Measurements from ENCODE around the gene ATN1. TPM values are rescaled to one million over a fixed set of nuclear protein-coding genes. Genes with fewer than 3 reads are reported as not detected.

Gene ATN1
- total RNA-seq, 4 donors from 2014 or later = 11.5 to 31.5 (median 26.5) TPM

DNA sequence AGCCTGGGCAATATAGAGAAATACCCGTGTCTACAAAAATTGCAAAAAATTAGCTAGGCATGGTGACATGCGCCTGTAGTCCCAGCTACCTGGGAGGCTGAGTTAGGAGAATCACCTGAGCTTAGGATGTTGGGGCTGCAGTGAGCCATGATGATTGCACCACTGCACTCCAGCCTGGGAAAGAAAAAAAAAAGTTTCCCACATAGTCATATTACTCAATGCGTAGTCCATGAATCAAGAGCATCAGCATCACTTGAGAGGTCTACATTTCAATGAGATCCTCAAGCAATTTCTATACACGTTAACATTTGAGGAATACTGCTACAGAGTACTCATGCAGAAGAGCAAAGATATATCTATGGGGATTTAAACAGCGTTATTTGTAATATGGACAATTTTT, 28.3 kb upstream of the ATN1 start:
- Histone ChIP-seq H3K4me3 (no peak overlapping the region), H3K9me3 (no peaks in the 10 kb centered on the region), H3K27ac (no peak overlapping the region), H3K27me3 (no peaks in the 10 kb centered on the region), H3K36me3 (no peaks in the 10 kb centered on the region), H3K4me1 (peaks cover 4 to 7% of the 10 kb centered on the region in 2 donors)
- intact Hi-C loops (cut with DNase I; ENCODE audit: low total_unique reads) (no loop called here), in situ Hi-C loops (cut with MboI; ENCODE audit: low sequenced_read_pairs in 4 of 4) (no loop called here)
- DNase-seq = no peak
- TF ChIP-seq, protein P1, sequence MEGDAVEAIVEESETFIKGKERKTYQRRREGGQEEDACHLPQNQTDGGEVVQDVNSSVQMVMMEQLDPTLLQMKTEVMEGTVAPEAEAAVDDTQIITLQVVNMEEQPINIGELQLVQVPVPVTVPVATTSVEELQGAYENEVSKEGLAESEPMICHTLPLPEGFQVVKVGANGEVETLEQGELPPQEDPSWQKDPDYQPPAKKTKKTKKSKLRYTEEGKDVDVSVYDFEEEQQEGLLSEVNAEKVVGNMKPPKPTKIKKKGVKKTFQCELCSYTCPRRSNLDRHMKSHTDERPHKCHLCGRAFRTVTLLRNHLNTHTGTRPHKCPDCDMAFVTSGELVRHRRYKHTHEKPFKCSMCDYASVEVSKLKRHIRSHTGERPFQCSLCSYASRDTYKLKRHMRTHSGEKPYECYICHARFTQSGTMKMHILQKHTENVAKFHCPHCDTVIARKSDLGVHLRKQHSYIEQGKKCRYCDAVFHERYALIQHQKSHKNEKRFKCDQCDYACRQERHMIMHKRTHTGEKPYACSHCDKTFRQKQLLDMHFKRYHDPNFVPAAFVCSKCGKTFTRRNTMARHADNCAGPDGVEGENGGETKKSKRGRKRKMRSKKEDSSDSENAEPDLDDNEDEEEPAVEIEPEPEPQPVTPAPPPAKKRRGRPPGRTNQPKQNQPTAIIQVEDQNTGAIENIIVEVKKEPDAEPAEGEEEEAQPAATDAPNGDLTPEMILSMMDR (IDR thresholded peaks at IDR 0.05 in 4 of 5, conservative IDR thresholded peaks at IDR 0.05 in 1 of 5) = no peak
- no peak for TF ChIP-seq POLR2A (IDR thresholded peaks at IDR 0.05)
- no peak for ATAC-seq

DNA sequence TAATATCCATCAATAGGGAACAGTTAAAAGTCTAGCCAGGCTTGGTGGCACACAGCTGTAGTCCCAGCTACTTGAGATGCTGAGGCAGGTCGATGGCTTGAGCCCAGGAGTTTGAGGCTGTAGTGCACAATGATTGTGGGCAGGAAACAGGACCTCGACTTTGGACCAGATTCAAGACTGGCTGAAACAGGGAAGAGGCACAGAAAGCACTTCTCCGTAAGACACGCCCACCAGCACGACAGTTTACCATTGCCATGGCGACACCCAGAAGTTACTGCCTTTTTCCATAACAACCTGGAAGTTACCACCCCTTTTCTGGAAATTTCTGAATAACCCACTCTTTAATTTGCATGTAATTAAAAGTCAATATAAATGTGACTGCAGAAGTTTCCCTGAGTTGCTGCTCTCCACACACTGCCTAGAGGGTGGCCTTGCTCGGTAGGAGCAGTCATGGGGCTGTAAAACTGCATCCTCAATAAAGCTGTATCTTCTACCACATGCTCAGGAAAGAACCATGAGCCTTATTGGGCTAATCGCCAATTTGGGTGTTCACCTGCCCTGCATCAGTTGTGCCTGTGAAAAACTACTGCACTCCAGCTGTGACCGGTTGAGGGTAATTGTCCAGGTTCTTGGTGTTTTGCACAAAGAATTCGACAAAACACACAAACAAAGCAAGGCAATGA, 27.8 kb upstream of the ATN1 start:
- Histone ChIP-seq H3K4me1 (peaks cover 5 to 9% of the 10 kb centered on the region in 2 donors), H3K36me3 (no peaks in the 10 kb centered on the region), H3K27me3 (no peaks in the 10 kb centered on the region), H3K27ac (no peak overlapping the region), H3K9me3 (no peaks in the 10 kb centered on the region), H3K4me3 (no peak overlapping the region)
- DNase-seq (no peak), ATAC-seq (no peak)
- no peak for TF ChIP-seq POLR2A (IDR thresholded peaks at IDR 0.05)
- TF ChIP-seq, protein P1 (IDR thresholded peaks at IDR 0.05 in 4 of 5, conservative IDR thresholded peaks at IDR 0.05 in 1 of 5) = no peak
- intact Hi-C loops (cut with DNase I; ENCODE audit: low total_unique reads) (no loop called here), in situ Hi-C loops (cut with MboI; ENCODE audit: low sequenced_read_pairs in 4 of 4) (loop anchor here in 1 of 4 donors (25.0 kb wide), 1 partner anchor 212 kb away; the partner anchor contains the start of gene C1RL)

DNA sequence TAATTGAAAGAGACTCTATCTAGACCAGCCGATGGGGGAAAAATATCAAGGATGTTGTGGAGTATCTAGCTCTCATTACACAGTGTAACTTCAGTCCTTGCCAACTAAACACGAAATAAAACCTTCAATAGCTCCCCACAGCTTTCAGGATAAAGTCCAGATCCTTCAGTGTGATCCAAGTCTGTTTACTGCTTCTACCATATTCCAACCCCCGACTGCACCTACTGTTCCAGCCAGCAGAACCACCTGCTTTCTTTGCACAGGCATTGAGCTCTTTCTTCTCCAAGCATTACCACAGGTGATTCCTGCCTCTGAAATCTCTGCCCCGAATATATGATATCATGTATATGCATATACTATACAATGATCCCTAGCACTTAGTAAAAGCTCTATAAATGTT, 25.3 kb upstream of the ATN1 start:
- Histone ChIP-seq H3K9me3 (no peaks in the 10 kb centered on the region), H3K36me3 (no peaks in the 10 kb centered on the region), H3K4me1 (peaks cover 9 to 12% of the 10 kb centered on the region in 2 donors), H3K4me3 (no peak overlapping the region), H3K27me3 (no peaks in the 10 kb centered on the region), H3K27ac (no peak overlapping the region)
- intact Hi-C loops (cut with DNase I; ENCODE audit: low total_unique reads) (no loop called here), in situ Hi-C loops (cut with MboI; ENCODE audit: low sequenced_read_pairs in 4 of 4) (loop anchor here in 1 of 4 donors (25.0 kb wide), 1 partner anchor 210 kb away; the partner anchor contains the start of gene C1RL)
- TF ChIP-seq POLR2A (IDR thresholded peaks at IDR 0.05) = no peak
- TF ChIP-seq, protein P1 (IDR thresholded peaks at IDR 0.05 in 4 of 5, conservative IDR thresholded peaks at IDR 0.05 in 1 of 5) = no peak
- ATAC-seq (no peak), DNase-seq (no peak)

DNA sequence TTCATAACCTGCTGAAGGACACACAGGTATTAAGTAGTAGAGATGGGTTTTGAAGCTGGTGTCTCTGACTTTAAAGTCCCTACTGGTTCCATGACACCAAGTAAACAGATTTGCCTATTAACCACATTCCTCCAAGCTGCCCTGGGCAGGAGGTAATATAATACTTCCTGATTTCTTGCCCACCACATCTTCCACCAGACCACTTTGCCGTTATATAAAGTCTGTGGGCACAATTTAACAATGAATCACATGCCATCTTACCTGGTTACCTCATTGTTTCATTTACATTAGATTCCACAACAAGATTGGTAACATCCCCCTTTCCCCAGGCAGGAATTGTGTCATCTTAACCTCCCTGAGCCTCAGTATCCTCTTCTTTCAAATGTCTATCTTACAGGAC, 24.0 kb upstream of the ATN1 start:
- Histone ChIP-seq H3K4me3 (no peak overlapping the region), H3K27ac (no peak overlapping the region), H3K27me3 (no peaks in the 10 kb centered on the region), H3K9me3 (no peaks in the 10 kb centered on the region), H3K36me3 (no peaks in the 10 kb centered on the region), H3K4me1 (peaks cover 9 to 12% of the 10 kb centered on the region in 2 donors)
- intact Hi-C loops (cut with DNase I; ENCODE audit: low total_unique reads) = loop anchor here (1.0 kb wide), 2 partner anchors 12 to 30 kb away; partner anchors contain the start of gene SPSB2
- DNase-seq (no peak), ATAC-seq (no peak)
- TF ChIP-seq, protein P1 (IDR thresholded peaks at IDR 0.05 in 4 of 5, conservative IDR thresholded peaks at IDR 0.05 in 1 of 5) = no peak
- TF ChIP-seq POLR2A (IDR thresholded peaks at IDR 0.05) = no peak
- in situ Hi-C loops (cut with MboI; ENCODE audit: low sequenced_read_pairs in 4 of 4) = loop anchor here in 1 of 4 donors (25.0 kb wide), 1 partner anchor 209 kb away; the partner anchor contains the start of gene C1RL
